Stimulated activated CD4-positive, alpha-beta T cell treated with anti-CD3 and anti-CD28 coated beads, TNF-alpha, amount 100 ng/mL, for 48 hours (primary cell): ENCODE results near the gene PTPRK.

ENCODE experiments used
- DNase-seq, 3 donors: peaks; one replicate each; pipeline ENCODE4 v3.0.0-alpha.2; 2020; ENCODE audit warnings: low read depth in 3 of 3

PTPRK gene

GRCh38 chr6:128071212-128071611 is 449.2 kb downstream of the PTPRK start:
- DNase-seq: no peak

- no peak for DNase-seq
These were observed 450.0 kb downstream of the PTPRK start for GRCh38 chr6:128070406-128070805.

- DNase-seq: no peak
These were observed 451.2 kb downstream of the PTPRK start for GRCh38 chr6:128069188-128069587.

- DNase-seq: no peak
These were observed 452.3 kb downstream of the PTPRK start for GRCh38 chr6:128068119-128068479.

GRCh38 chr6:128067446-128068118 is 452.8 kb downstream of the PTPRK start:
- no peak for DNase-seq

- no peak for DNase-seq
These were observed 455.3 kb downstream of the PTPRK start for GRCh38 chr6:128065072-128065471.

- no peak for DNase-seq
These were observed 455.9 kb downstream of the PTPRK start for GRCh38 chr6:128064540-128064895.

- no peak for DNase-seq
These were observed 456.4 kb downstream of the PTPRK start for GRCh38 chr6:128063850-128064539.

- no peak for DNase-seq
These were observed 457.4 kb downstream of the PTPRK start for GRCh38 chr6:128062882-128063603.

- DNase-seq: no peak
These were observed 462.5 kb downstream of the PTPRK start for GRCh38 chr6:128057946-128058345.

GRCh38 chr6:128057541-128057940 is 462.9 kb downstream of the PTPRK start:
- DNase-seq: no peak

GRCh38 chr6:128053109-128053508 is 467.3 kb downstream of the PTPRK start:
- no peak for DNase-seq

GRCh38 chr6:128047989-128048388 is 472.4 kb downstream of the PTPRK start:
- no peak for DNase-seq

GRCh38 chr6:128046033-128046432 is 474.4 kb downstream of the PTPRK start:
- DNase-seq: no peak

- DNase-seq: no peak
These were observed 480.9 kb downstream of the PTPRK start for GRCh38 chr6:128039543-128039942.

- no peak for DNase-seq
These were observed 483.4 kb downstream of the PTPRK start for GRCh38 chr6:128036808-128037570.

GRCh38 chr6:128033156-128033555 is 487.2 kb downstream of the PTPRK start:
- DNase-seq: no peak

- no peak for DNase-seq
These were observed 488.4 kb downstream of the PTPRK start for GRCh38 chr6:128032042-128032441.

GRCh38 chr6:128029826-128030225 is 490.6 kb downstream of the PTPRK start:
- no peak for DNase-seq

- DNase-seq: no peak
These were observed 492.2 kb downstream of the PTPRK start for GRCh38 chr6:128028183-128028582.

GRCh38 chr6:128025478-128025877 is 494.9 kb downstream of the PTPRK start:
- no peak for DNase-seq

GRCh38 chr6:128024969-128025368 is 495.4 kb downstream of the PTPRK start:
- DNase-seq: no peak
